ENCODE results near the gene MAGI3. TPM values are rescaled to one million over a fixed set of nuclear protein-coding genes. Genes with fewer than 3 reads are reported as not detected.

The MAGI3 gene
- total and polyA plus RNA-seq, 2 of the 13 experiments (the other 11 are each of a cell fraction or from before 2014, with no cell fraction given), result 4.0 to 11.8 TPM

DNA sequence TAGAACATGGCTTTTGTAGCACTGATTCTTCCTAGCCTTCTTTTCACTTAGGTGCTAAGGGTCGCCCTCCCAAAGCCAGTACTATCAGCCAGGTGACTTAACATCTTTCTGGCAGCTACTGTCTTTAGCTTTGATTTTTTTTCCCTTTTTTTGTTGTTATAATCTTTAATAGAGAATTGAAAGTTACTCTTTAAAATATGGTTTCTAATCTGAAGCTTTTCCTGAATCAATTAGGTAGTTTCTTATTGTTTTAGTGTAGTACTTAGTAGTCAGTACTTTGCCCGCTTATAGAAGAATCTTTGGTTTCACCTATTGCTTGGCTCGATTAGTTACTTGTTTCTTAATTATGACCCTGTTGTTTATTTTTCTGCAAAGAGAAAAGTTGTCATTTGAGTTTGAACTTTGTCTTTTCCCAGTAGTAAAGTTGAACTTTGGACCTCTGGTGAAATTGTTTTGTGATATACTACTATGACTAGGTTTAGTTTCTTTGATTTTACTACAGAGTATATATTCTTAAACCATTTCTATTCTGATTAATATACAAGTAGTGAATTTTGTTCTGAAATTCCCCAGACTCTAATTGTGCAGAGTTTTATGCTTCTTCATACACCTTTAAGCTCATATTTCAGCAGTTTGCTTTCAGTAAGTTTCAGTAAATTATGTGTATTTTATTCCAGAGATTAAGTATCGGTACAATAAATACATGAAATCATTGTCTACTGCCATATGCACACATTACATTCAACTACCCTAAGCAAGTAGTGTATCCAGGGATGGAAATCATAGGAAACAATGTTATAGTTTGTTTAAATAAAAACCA is 3.9 kb downstream of the MAGI3 start (continued):
- TF ChIP-seq ZNF142 (CRISPR knock-in tag; IDR thresholded peaks at IDR 0.05), result no peak
- peak; percentile 34; the same call in 1 of the 2 replicates for TF ChIP-seq TBX3 (IDR thresholded peaks at IDR 0.05; ENCODE audit: borderline replicate concordance)
- TF ChIP-seq ZSCAN9 (CRISPR knock-in tag; IDR thresholded peaks at IDR 0.05; ENCODE audit: borderline replicate concordance), result peak; percentile 17; the same call in 1 of the 2 replicates
- TF ChIP-seq SOX13 (IDR thresholded peaks at IDR 0.05), result no peak
- TF ChIP-seq SOX13 (CRISPR knock-in tag; conservative IDR thresholded peaks at IDR 0.05 in 1 of 2, IDR thresholded peaks at IDR 0.05 in 1 of 2), result peak in 1 of 2 experiments; percentile 47; a peak in 1 of 4 replicates
- peak; percentile 44 for TF ChIP-seq KAT8 (CRISPR knock-in tag; IDR thresholded peaks at IDR 0.05)
- TF ChIP-seq CHD4 (IDR thresholded peaks at IDR 0.05; ENCODE audit: borderline replicate concordance, low read length), result peak; percentile 56; the same call in 1 of the 2 replicates
- no peak for TF ChIP-seq CERS6 (CRISPR knock-in tag; IDR thresholded peaks at IDR 0.05)
- TF ChIP-seq SOX6 (IDR thresholded peaks at IDR 0.05), result no peak
- TF ChIP-seq SOX6 (CRISPR knock-in tag; IDR thresholded peaks at IDR 0.05), result peak; percentile 33; the same call in 1 of the 2 replicates
- peak; percentile 30; the same call in 1 of the 2 replicates for TF ChIP-seq BCL6 (CRISPR knock-in tag; IDR thresholded peaks at IDR 0.05)
- TF ChIP-seq HNF4G (IDR thresholded peaks at IDR 0.05; ENCODE audit: borderline replicate concordance, low read depth, low read length), result peak; percentile 79
- no peak for TF ChIP-seq HNF4G (CRISPR knock-in tag; IDR thresholded peaks at IDR 0.05; ENCODE audit: borderline replicate concordance, low read depth)
